Measurements from ENCODE around the gene DSE. TPM values are rescaled to one million over a fixed set of nuclear protein-coding genes. Genes with fewer than 3 reads are reported as not detected.

Gene DSE
- total RNA-seq, 4 donors from 2014 or later = 79.5 to 95.5 (median 81.7) TPM

GRCh38 chr6:116405652-116406356, 35.1 kb downstream of the DSE start:
- Histone ChIP-seq H3K27ac (peak overlapping the region in 3 of 4 donors; percentile 62 to 83 (median 81)), H3K4me1 (peaks cover 0 to 75% (median 34%) of the 10 kb centered on the region in 4 donors), H3K4me3 (peak overlapping the region in 1 of 4 donors; percentile 25), H3K36me3 (no peaks in the 10 kb centered on the region), H3K27me3 (no peaks in the 10 kb centered on the region), H3K9me3 (no peaks in the 10 kb centered on the region)
- 48 to 61% methylated on average over 8 of the region's 8 CpGs for WGBS, 2 donors
- no peak for DNase-seq (ENCODE audit: low spot score in 2 of 2)
- no peak for TF ChIP-seq EP300 (IDR thresholded peaks at IDR 0.05)
- no peak for TF ChIP-seq CTCF (IDR thresholded peaks at IDR 0.05)
- no peak for TF ChIP-seq POLR2A (IDR thresholded peaks at IDR 0.05)

- TF ChIP-seq EP300 (IDR thresholded peaks at IDR 0.05) (no peak), POLR2A (IDR thresholded peaks at IDR 0.05) (no peak), CTCF (IDR thresholded peaks at IDR 0.05) (no peak)
- Histone ChIP-seq H3K4me3 (no peak overlapping the region), H3K4me1 (peaks cover 0 to 77% (median 44%) of the 10 kb centered on the region in 4 donors), H3K27me3 (no peaks in the 10 kb centered on the region), H3K9me3 (no peaks in the 10 kb centered on the region), H3K27ac (peak overlapping the region in 3 of 4 donors; percentile 62 to 83 (median 81)), H3K36me3 (no peaks in the 10 kb centered on the region)
- WGBS, 2 donors = 68 to 71% methylated on average over 4 of the region's 4 CpGs
- no peak for DNase-seq (ENCODE audit: low spot score in 2 of 2)
These were observed 36.1 kb downstream of the DSE start for GRCh38 chr6:116406678-116407345.

GRCh38 chr6:116408491-116408890, 37.7 kb downstream of the DSE start:
- no peak for TF ChIP-seq POLR2A (IDR thresholded peaks at IDR 0.05)
- no peak for TF ChIP-seq CTCF (IDR thresholded peaks at IDR 0.05)
- TF ChIP-seq EP300 (IDR thresholded peaks at IDR 0.05) = no peak
- DNase-seq (ENCODE audit: low spot score in 2 of 2) = no peak
- Histone ChIP-seq H3K9me3 (no peaks in the 10 kb centered on the region), H3K36me3 (no peaks in the 10 kb centered on the region), H3K27me3 (no peaks in the 10 kb centered on the region), H3K27ac (no peak overlapping the region), H3K4me3 (no peak overlapping the region), H3K4me1 (peaks cover 0 to 78% (median 47%) of the 10 kb centered on the region in 4 donors)
- 91 to 96% methylated on average over 4 of the region's 4 CpGs for WGBS, 2 donors

GRCh38 chr6:116409756-116410155, 39.0 kb downstream of the DSE start:
- no peak overlapping the region for H3K27ac ChIP-seq
- peaks cover 0 to 4% (median 0%) of the 10 kb centered on the region in 3 donors for H3K36me3 ChIP-seq
- peaks cover 0 to 70% (median 38%) of the 10 kb centered on the region in 4 donors for H3K4me1 ChIP-seq
- DNase-seq (ENCODE audit: low spot score in 2 of 2) = no peak
- H3K4me3 ChIP-seq = no peak overlapping the region
- WGBS, 2 donors = 80% methylated on average over 3 of the region's 3 CpGs
- H3K27me3 ChIP-seq = no peaks in the 10 kb centered on the region
- no peak for TF ChIP-seq POLR2A (IDR thresholded peaks at IDR 0.05)
- TF ChIP-seq EP300 (IDR thresholded peaks at IDR 0.05) = no peak
- H3K9me3 ChIP-seq = no peaks in the 10 kb centered on the region

- Histone ChIP-seq H3K9me3 (no peaks in the 10 kb centered on the region), H3K4me1 (peaks cover 0 to 56% (median 27%) of the 10 kb centered on the region in 4 donors), H3K4me3 (no peak overlapping the region), H3K27ac (peak overlapping the region in 2 of 4 donors; percentile 9 to 43), H3K27me3 (no peaks in the 10 kb centered on the region), H3K36me3 (peaks cover 0 to 9% (median 0%) of the 10 kb centered on the region in 3 donors)
- WGBS, 2 donors = 6% methylated on average over 4 of the region's 4 CpGs
- TF ChIP-seq EP300 (IDR thresholded peaks at IDR 0.05) (no peak), CTCF (IDR thresholded peaks at IDR 0.05) (no peak), POLR2A (IDR thresholded peaks at IDR 0.05) (no peak)
- peak in 1 of 2 donors; percentile 33 for DNase-seq (ENCODE audit: low spot score in 2 of 2)
These were observed 40.5 kb downstream of the DSE start for GRCh38 chr6:116411284-116411623.
